ENCODE results near the gene NRXN2. TPM values are rescaled to one million over a fixed set of nuclear protein-coding genes. Genes with fewer than 3 reads are reported as not detected.

Gene NRXN2
- total and polyA plus RNA-seq, 3 experiments from 2014 or later, result 0.55 to 0.75 TPM; not detected in 1

GRCh38 chr11:64654439-64654838 lies 68.6 kb downstream of the NRXN2 start:
- H3K4me1 Mint-ChIP-seq, result peaks cover 0 to 4% (median 3%) of the 10 kb centered on the region in 3 donors
- Histone ChIP-seq H3K4me3 (ENCODE audit: low read length) (no peak overlapping the region), H3K27me3 (ENCODE audit: insufficient read depth, low read length, poor library complexity, severe bottlenecking) (no peaks in the 10 kb centered on the region), H3K27ac (ENCODE audit: low read depth, low read length) (no peak overlapping the region), H3K9me3 (ENCODE audit: low read length) (no peaks in the 10 kb centered on the region), H3K4me1 (ENCODE audit: insufficient read depth, low read length) (no peaks in the 10 kb centered on the region), H3K36me3 (ENCODE audit: insufficient read depth, low read length) (no peaks in the 10 kb centered on the region)
- H3K9me3 Mint-ChIP-seq, result no peaks in the 10 kb centered on the region
- ChIA-PET CTCF (no interaction called here), POLR2A (no interaction called here)
- DNase-seq, result no peak
- no peak overlapping the region for H3K27ac Mint-ChIP-seq
- peaks cover 0 to 5% of the 10 kb centered on the region in 2 donors for H3K27me3 Mint-ChIP-seq
- no peaks in the 10 kb centered on the region for H3K36me3 Mint-ChIP-seq
- no peak overlapping the region for H3K4me3 Mint-ChIP-seq

DNA sequence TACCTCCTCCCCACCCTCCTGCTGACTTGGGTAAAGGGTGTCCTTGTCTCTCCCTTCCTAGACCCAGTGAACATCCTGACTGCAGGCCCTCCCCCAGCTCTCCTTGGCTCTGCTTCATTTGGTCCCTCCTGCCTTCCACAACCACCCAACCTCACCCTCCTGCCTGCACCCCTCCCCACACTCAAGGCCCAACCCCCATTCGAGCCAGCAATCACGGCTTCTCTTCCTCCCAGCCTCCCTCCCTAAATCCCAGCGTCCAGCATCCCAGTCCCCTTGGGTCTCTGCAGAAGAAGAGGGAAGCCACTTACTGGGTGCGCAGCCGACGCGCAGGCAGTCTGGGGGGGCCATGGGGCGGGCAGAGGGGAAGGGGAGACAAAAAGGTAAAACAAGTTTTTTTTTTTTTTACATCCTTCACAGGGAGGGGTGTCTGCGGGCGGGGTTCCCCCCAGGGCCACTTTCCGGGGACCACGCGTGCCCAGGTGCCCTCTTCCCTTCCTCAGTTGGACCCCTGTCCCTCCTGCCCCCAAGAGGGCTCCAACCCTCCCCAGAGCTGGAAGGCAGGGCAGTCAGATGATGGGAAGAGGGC lies 69.5 kb downstream of the NRXN2 start:
- Mint-ChIP-seq H3K27me3 (peaks cover 4 to 5% of the 10 kb centered on the region in 2 donors), H3K36me3 (no peaks in the 10 kb centered on the region), H3K4me1 (peaks cover 0 to 4% (median 3%) of the 10 kb centered on the region in 3 donors), H3K9me3 (no peaks in the 10 kb centered on the region), H3K4me3 (no peak overlapping the region), H3K27ac (no peak overlapping the region)
- Histone ChIP-seq H3K9me3 (ENCODE audit: low read length) (no peaks in the 10 kb centered on the region), H3K36me3 (ENCODE audit: insufficient read depth, low read length) (no peaks in the 10 kb centered on the region), H3K4me1 (ENCODE audit: insufficient read depth, low read length) (no peaks in the 10 kb centered on the region), H3K27ac (ENCODE audit: low read depth, low read length) (no peak overlapping the region), H3K4me3 (ENCODE audit: low read length) (no peak overlapping the region), H3K27me3 (ENCODE audit: insufficient read depth, low read length, poor library complexity, severe bottlenecking) (no peaks in the 10 kb centered on the region)
- ChIA-PET POLR2A (no interaction called here), CTCF (interaction anchor here (1.0 to 1.8 kb wide), 4 partner anchors 8 to 449 kb away, joined by 3 to 5 read pairs (median 4); partner anchors contain the start of gene FERMT3)
- no peak for DNase-seq

DNA sequence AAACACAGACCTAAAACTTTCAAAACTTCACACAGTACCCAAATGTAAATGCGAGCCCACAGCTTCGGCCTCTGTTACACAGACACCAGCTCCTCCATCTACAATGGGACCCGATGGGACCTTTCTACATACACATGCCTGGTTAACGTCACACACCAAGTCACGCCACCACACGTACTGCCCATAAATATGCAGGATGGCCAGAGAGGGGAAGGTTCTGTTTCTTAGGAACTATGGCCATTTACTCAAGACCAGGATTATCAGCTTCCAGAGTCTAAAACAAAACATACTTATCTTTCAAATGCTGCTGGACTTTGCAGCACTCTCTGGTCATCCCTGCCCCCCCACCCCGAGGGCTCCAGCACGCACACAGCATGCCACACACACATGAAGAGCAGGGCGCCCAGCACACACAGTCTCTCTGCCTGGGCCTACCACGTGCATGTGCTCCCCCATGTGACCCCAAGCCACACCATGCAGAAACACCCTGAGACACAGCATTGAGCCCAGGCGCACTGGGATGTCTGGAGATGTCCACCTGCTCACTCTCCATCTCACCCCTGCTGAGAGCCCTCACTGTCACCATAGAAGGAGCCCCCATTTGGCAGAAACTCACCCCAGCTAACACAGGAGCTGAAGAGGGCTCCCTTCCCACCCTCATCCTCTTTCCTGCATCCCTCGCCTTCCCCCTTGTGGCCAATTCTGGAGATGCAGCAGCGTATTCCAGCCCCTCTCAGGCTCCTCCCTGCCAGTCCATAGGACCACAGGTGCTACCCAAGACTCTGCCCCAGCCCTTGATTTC lies 70.2 kb downstream of the NRXN2 start:
- H3K4me1 ChIP-seq (ENCODE audit: insufficient read depth, low read length), result no peaks in the 10 kb centered on the region
- H3K27me3 Mint-ChIP-seq, result peaks cover 5 to 8% of the 10 kb centered on the region in 2 donors
- no peaks in the 10 kb centered on the region for H3K27me3 ChIP-seq (ENCODE audit: insufficient read depth, low read length, poor library complexity, severe bottlenecking)
- H3K27ac Mint-ChIP-seq, result no peak overlapping the region
- peaks cover 0 to 4% (median 3%) of the 10 kb centered on the region in 3 donors for H3K4me1 Mint-ChIP-seq
- no peaks in the 10 kb centered on the region for H3K36me3 Mint-ChIP-seq
- no peak overlapping the region for H3K4me3 ChIP-seq (ENCODE audit: low read length)
- no peaks in the 10 kb centered on the region for H3K36me3 ChIP-seq (ENCODE audit: insufficient read depth, low read length)
- no peak overlapping the region for H3K27ac ChIP-seq (ENCODE audit: low read depth, low read length)
- no peaks in the 10 kb centered on the region for H3K9me3 Mint-ChIP-seq
- peak; percentile 44 to 76 (median 53) for DNase-seq
- no peaks in the 10 kb centered on the region for H3K9me3 ChIP-seq (ENCODE audit: low read length)
- H3K4me3 Mint-ChIP-seq, result peak overlapping the region in 1 of 7 donors; percentile 36
- ChIA-PET POLR2A (no interaction called here), CTCF (interaction anchor here (1.0 to 2.4 kb wide), 6 partner anchors 8 to 449 kb away, joined by 3 to 8 read pairs (median 4); partner anchors contain the start of gene FERMT3)

GRCh38 chr11:64650923-64651523 lies 72.0 kb downstream of the NRXN2 start:
- Histone ChIP-seq H3K27ac (ENCODE audit: low read depth, low read length) (no peak overlapping the region), H3K4me1 (ENCODE audit: insufficient read depth, low read length) (no peaks in the 10 kb centered on the region), H3K4me3 (ENCODE audit: low read length) (no peak overlapping the region), H3K9me3 (ENCODE audit: low read length) (no peaks in the 10 kb centered on the region), H3K27me3 (ENCODE audit: insufficient read depth, low read length, poor library complexity, severe bottlenecking) (peaks cover 5% of the 10 kb centered on the region), H3K36me3 (ENCODE audit: insufficient read depth, low read length) (no peaks in the 10 kb centered on the region)
- Mint-ChIP-seq H3K27ac (peak overlapping the region in 1 of 8 donors; percentile 74), H3K9me3 (no peaks in the 10 kb centered on the region), H3K27me3 (peaks cover 14 to 21% of the 10 kb centered on the region in 2 donors), H3K36me3 (no peaks in the 10 kb centered on the region), H3K4me1 (peaks cover 0 to 4% (median 3%) of the 10 kb centered on the region in 3 donors), H3K4me3 (no peak overlapping the region)
- no peak for DNase-seq
- POLR2A ChIA-PET, result no interaction called here
- CTCF ChIA-PET, result interaction anchor here (0.8 to 2.4 kb wide), 4 partner anchors 24 to 291 kb away, joined by 3 to 8 read pairs (median 4); no protein-coding TSS in a partner anchor

GRCh38 chr11:64649291-64649697 lies 73.7 kb downstream of the NRXN2 start:
- peaks cover 9% of the 10 kb centered on the region for H3K27me3 ChIP-seq (ENCODE audit: insufficient read depth, low read length, poor library complexity, severe bottlenecking)
- no peak overlapping the region for H3K4me3 Mint-ChIP-seq
- no peak overlapping the region for H3K4me3 ChIP-seq (ENCODE audit: low read length)
- H3K4me1 ChIP-seq (ENCODE audit: insufficient read depth, low read length), result no peaks in the 10 kb centered on the region
- no peak overlapping the region for H3K27ac ChIP-seq (ENCODE audit: low read depth, low read length)
- no peak for DNase-seq
- H3K27me3 Mint-ChIP-seq, result peaks cover 17 to 37% of the 10 kb centered on the region in 2 donors
- no peaks in the 10 kb centered on the region for H3K9me3 Mint-ChIP-seq
- ChIA-PET CTCF (no interaction called here), POLR2A (no interaction called here)
- no peaks in the 10 kb centered on the region for H3K9me3 ChIP-seq (ENCODE audit: low read length)
- H3K36me3 Mint-ChIP-seq, result no peaks in the 10 kb centered on the region
- H3K36me3 ChIP-seq (ENCODE audit: insufficient read depth, low read length), result no peaks in the 10 kb centered on the region
- H3K27ac Mint-ChIP-seq, result no peak overlapping the region
- H3K4me1 Mint-ChIP-seq, result peaks cover 0 to 4% (median 3%) of the 10 kb centered on the region in 3 donors

GRCh38 chr11:64648551-64648950 lies 74.4 kb downstream of the NRXN2 start:
- ChIA-PET CTCF (no interaction called here), POLR2A (no interaction called here)
- H3K36me3 Mint-ChIP-seq, result no peaks in the 10 kb centered on the region
- DNase-seq, result no peak
- no peaks in the 10 kb centered on the region for H3K9me3 Mint-ChIP-seq
- Histone ChIP-seq H3K27me3 (ENCODE audit: insufficient read depth, low read length, poor library complexity, severe bottlenecking) (peaks cover 11% of the 10 kb centered on the region), H3K9me3 (ENCODE audit: low read length) (no peaks in the 10 kb centered on the region), H3K36me3 (ENCODE audit: insufficient read depth, low read length) (no peaks in the 10 kb centered on the region), H3K4me1 (ENCODE audit: insufficient read depth, low read length) (no peaks in the 10 kb centered on the region), H3K4me3 (ENCODE audit: low read length) (no peak overlapping the region), H3K27ac (ENCODE audit: low read depth, low read length) (no peak overlapping the region)
- H3K27me3 Mint-ChIP-seq, result peaks cover 22 to 43% of the 10 kb centered on the region in 2 donors
- peaks cover 0 to 8% (median 5%) of the 10 kb centered on the region in 3 donors for H3K4me1 Mint-ChIP-seq
- no peak overlapping the region for H3K27ac Mint-ChIP-seq
- H3K4me3 Mint-ChIP-seq, result no peak overlapping the region

DNA sequence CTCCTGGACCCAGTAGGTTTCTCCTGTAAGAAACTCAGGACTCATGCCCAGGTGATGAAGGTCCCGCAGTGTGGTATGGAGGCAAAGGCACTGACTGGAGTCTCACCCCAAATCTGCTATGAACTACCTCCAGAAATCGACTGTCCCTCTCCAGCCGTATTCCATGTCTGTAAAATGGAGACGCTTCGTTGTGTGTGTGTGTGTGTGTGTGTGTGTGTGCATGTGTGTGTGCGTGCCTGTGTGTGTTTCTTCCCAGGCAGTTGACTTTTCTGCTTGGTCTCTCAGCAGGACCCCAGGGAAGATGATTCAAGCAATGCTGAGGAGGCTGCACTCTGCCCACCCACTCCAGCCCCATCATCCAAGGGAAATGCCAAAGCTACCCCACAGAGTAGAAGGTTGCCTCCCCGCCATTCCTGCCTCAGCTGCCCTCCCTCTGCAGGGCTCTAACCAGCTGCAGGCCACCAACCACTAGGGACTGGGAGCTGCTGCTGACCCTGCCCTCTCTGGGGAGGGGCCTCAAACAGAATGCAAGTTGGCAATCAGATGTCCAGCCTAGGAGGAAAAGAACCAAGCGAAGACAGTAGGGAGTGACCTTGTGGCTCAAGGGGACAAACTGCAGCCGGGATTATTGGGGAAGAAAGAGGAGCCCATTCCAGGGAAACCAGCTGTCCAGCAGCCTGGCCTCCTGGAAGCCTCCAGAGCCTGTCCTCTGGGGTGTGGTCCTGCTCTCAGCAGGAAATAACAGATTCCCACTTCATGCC lies 75.8 kb downstream of the NRXN2 start:
- Mint-ChIP-seq H3K4me1 (peaks cover 0 to 4% (median 2%) of the 10 kb centered on the region in 3 donors), H3K27ac (no peak overlapping the region), H3K27me3 (peaks cover 19 to 43% of the 10 kb centered on the region in 2 donors), H3K36me3 (no peaks in the 10 kb centered on the region), H3K4me3 (no peak overlapping the region), H3K9me3 (no peaks in the 10 kb centered on the region)
- ChIA-PET CTCF (no interaction called here), POLR2A (no interaction called here)
- no peak for DNase-seq
- Histone ChIP-seq H3K27me3 (ENCODE audit: insufficient read depth, low read length, poor library complexity, severe bottlenecking) (peaks cover 11% of the 10 kb centered on the region), H3K36me3 (ENCODE audit: insufficient read depth, low read length) (no peaks in the 10 kb centered on the region), H3K9me3 (ENCODE audit: low read length) (no peaks in the 10 kb centered on the region), H3K27ac (ENCODE audit: low read depth, low read length) (no peak overlapping the region), H3K4me1 (ENCODE audit: insufficient read depth, low read length) (no peaks in the 10 kb centered on the region), H3K4me3 (ENCODE audit: low read length) (no peak overlapping the region)
